Hematopoietic multipotent progenitor cell treated with erythropoietin and hydrocortisone succinate and interleukin-3 and kit ligand, for 8 days (in vitro differentiated cells): Measurements from ENCODE around the gene DOCK2.

Experiments
- DNase-seq: peaks from one replicate; pipeline ENCODE4 v3.0.0-alpha.2; 2015

The DOCK2 gene

GRCh38 chr5:169694091-169694625 lies 57.1 kb downstream of the DOCK2 start:
- no peak for DNase-seq

- no peak for DNase-seq
Measured at GRCh38 chr5:169695025-169695625, 58.0 kb downstream of the DOCK2 start.

- DNase-seq, result no peak
Measured at GRCh38 chr5:169695919-169696490, 58.9 kb downstream of the DOCK2 start.

GRCh38 chr5:169696621-169697510 lies 59.8 kb downstream of the DOCK2 start:
- DNase-seq, result no peak

- no peak for DNase-seq
Measured at GRCh38 chr5:169697511-169697890, 60.4 kb downstream of the DOCK2 start.

- no peak for DNase-seq
Measured at GRCh38 chr5:169697976-169698375, 60.9 kb downstream of the DOCK2 start.

- DNase-seq, result no peak
Measured at GRCh38 chr5:169700611-169701010, 63.5 kb downstream of the DOCK2 start.

- peak; percentile 38 for DNase-seq
Measured at GRCh38 chr5:169701910-169702451, 64.9 kb downstream of the DOCK2 start.

GRCh38 chr5:169702693-169703481 lies 65.8 kb downstream of the DOCK2 start:
- no peak for DNase-seq

GRCh38 chr5:169703813-169704212 lies 66.7 kb downstream of the DOCK2 start:
- DNase-seq, result no peak

- no peak for DNase-seq
Measured at GRCh38 chr5:169705322-169705721, 68.2 kb downstream of the DOCK2 start.

- no peak for DNase-seq
Measured at GRCh38 chr5:169706071-169706470, 69.0 kb downstream of the DOCK2 start.

- no peak for DNase-seq
Measured at GRCh38 chr5:169706758-169707450, 69.8 kb downstream of the DOCK2 start.

- DNase-seq, result no peak
Measured at GRCh38 chr5:169707686-169708085, 70.6 kb downstream of the DOCK2 start.

- DNase-seq, result no peak
Measured at GRCh38 chr5:169710675-169711074, 73.6 kb downstream of the DOCK2 start.

- DNase-seq, result no peak
Measured at GRCh38 chr5:169711551-169712225, 74.6 kb downstream of the DOCK2 start.

- DNase-seq, result no peak
Measured at GRCh38 chr5:169712428-169712827, 75.4 kb downstream of the DOCK2 start.

- DNase-seq, result no peak
Measured at GRCh38 chr5:169716287-169716686, 79.2 kb downstream of the DOCK2 start.

- DNase-seq, result no peak
Measured at GRCh38 chr5:169717288-169717687, 80.2 kb downstream of the DOCK2 start.

GRCh38 chr5:169719360-169720314 lies 82.6 kb downstream of the DOCK2 start:
- no peak for DNase-seq
